Measurements from ENCODE around the gene IFFO2.

DNA sequence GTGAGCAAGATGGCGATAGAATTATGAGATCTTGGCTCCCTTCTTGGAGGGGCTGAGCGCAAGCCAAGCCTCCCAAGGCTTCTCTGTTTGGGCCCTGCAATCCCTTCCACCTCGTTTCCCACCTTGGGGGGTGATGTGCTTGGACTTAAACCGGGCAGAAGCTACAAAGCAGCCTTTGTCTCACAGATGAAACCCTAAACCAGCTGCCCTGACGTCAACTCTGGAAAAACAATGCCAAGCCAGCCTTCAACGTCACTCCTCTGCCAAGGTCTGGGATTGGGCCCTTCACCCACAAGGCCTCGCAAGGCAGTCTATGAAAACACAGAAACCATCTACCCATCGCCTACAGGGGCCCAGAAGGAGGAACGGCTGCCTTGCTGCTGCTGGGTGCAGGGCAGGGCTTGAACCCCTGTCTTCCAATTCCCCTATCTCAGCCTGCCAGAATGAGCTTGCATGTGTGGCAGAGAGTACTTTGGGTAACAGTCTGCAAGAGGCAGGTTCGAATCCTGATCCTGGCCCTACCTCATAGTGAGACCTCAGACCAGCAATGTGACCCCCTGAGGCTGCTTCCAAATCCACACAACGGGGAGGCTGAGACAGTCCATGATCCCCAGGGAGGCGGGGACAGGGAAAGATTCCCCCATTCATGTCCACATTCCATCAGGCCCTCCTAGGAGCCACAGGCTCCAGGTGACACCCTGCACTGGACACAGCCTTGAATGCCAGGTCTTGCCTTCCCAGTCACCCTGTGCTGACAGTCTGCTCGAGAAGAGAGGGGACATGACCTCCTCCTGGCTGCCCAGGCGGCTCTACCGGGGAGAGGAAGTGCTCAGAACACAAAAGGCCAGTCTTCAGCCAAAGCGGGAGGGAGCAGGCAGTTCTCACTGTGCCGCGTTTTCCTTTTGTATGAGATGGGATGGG, 15.0 kb downstream of the IFFO2 start:
- TF ChIP-seq, protein P1, sequence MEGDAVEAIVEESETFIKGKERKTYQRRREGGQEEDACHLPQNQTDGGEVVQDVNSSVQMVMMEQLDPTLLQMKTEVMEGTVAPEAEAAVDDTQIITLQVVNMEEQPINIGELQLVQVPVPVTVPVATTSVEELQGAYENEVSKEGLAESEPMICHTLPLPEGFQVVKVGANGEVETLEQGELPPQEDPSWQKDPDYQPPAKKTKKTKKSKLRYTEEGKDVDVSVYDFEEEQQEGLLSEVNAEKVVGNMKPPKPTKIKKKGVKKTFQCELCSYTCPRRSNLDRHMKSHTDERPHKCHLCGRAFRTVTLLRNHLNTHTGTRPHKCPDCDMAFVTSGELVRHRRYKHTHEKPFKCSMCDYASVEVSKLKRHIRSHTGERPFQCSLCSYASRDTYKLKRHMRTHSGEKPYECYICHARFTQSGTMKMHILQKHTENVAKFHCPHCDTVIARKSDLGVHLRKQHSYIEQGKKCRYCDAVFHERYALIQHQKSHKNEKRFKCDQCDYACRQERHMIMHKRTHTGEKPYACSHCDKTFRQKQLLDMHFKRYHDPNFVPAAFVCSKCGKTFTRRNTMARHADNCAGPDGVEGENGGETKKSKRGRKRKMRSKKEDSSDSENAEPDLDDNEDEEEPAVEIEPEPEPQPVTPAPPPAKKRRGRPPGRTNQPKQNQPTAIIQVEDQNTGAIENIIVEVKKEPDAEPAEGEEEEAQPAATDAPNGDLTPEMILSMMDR (IDR thresholded peaks at IDR 0.05; ENCODE audit: low read depth, low read length, poor library complexity, severe bottlenecking) = no peak
- no peak for TF ChIP-seq EZH2phosphoT487 (IDR thresholded peaks at IDR 0.05; ENCODE audit: borderline replicate concordance, low read length)

Measured in DOHH2 (cell line).